Lung (tissue), 12 donors: ENCODE data around the gene C2orf42. TPM values are rescaled to one million over a fixed set of nuclear protein-coding genes. Genes with fewer than 3 reads are reported as not detected.
A peak's percentile ranks its signal among the peaks of the same experiment; 100 is the strongest.
"Not testable (repeated sequence)": the region's sequence is repeated elsewhere in the genome, so short reads cannot be mapped to it uniquely, and the experiment has no call there.

Source experiments
- ATAC-seq: fragments of 200-7000 bp; cut with Tn5 transposase; one replicate; pipeline ENCODE4 v1.9.1; 2020; ENCODE audit warnings: moderate number of reproducible peaks; ENCODE audit not compliant: insufficient read depth, low FRiP score
- DNase-seq, 3 donors: peaks; one replicate each; pipeline ENCODE4 v3.0.0-alpha.2; 2013 to 2017
- H3K27ac ChIP-seq, 2 donors: one replicate each; pipeline ENCODE4 v1.5.1; 2013; ENCODE audit warnings: mild to moderate bottlenecking in 2 of 2, moderate library complexity in 2 of 2, control low read depth in 1 of 2, inconsistent platforms in 1 of 2, low read depth in 1 of 2, low read length in 1 of 2
- H3K27me3 ChIP-seq, 3 donors: one replicate each; pipeline ENCODE4 v1.5.1; 2013; ENCODE audit warnings: low read length in 2 of 3; ENCODE audit not compliant: control insufficient read depth in 3 of 3, insufficient read depth in 3 of 3
- H3K36me3 ChIP-seq, 4 donors: one replicate each; pipeline ENCODE4 v1.5.1; 2013; ENCODE audit warnings: low read length in 4 of 4, mild to moderate bottlenecking in 1 of 4, moderate library complexity in 1 of 4; ENCODE audit not compliant: control insufficient read depth in 4 of 4, insufficient read depth in 4 of 4
- H3K4me1 ChIP-seq, 5 donors: one replicate each; pipeline ENCODE4 v1.5.1; 2013; ENCODE audit warnings: low read length in 5 of 5, mild to moderate bottlenecking in 2 of 5, moderate library complexity in 1 of 5; ENCODE audit not compliant: control insufficient read depth in 5 of 5, insufficient read depth in 5 of 5
- H3K4me3 ChIP-seq: one replicate; pipeline ENCODE4 v1.5.1; 2013; ENCODE audit warnings: mild to moderate bottlenecking, control low read depth, moderate library complexity
- H3K9ac ChIP-seq, 2 donors: one replicate each; pipeline ENCODE4 v1.5.1; 2013; ENCODE audit warnings: low read length in 2 of 2, control low read depth in 1 of 2; ENCODE audit not compliant: insufficient read depth in 1 of 2
- H3K9me3 ChIP-seq, 4 donors: one replicate each; pipeline ENCODE4 v1.5.1; 2013; ENCODE audit warnings: low read length in 3 of 4, mild to moderate bottlenecking in 1 of 4, moderate library complexity in 1 of 4; ENCODE audit not compliant: control insufficient read depth in 4 of 4, insufficient read depth in 3 of 4
- WGBS, 2 donors: extraction: QIAGEN DNeasy Blood & Tissue Kit; methylation state at CpG; one replicate each; pipeline ENCODE4 v1.1.7; 2013; 5-methylcytosine and 5-hydroxymethylcytosine counted together
- polyA plus RNA-seq, 2 donors: library from polyadenylated mRNA; stranded (reverse); fragments of 200-250 nt; gene quantifications; one replicate each; pipeline ENCODE4 v1.2.1, GENCODE V29; 2013
- total RNA-seq, 2 donors: library from RNA; depleted of rRNA in 1 of 2; stranded (reverse); fragments of >200 nt in 1 of 2; gene quantifications; one replicate each; pipeline ENCODE4 v1.2.1, GENCODE V29; 2014 to 2021
- TF ChIP-seq, protein P1 (sequence below): IDR thresholded peaks from 2 replicates; pipeline ENCODE4 v1.5.1; 2012; ENCODE audit warnings: mild to moderate bottlenecking; ENCODE audit errors: control extremely low read depth, extremely low read depth
- donor health status: control.
- donor health status: control.
- donor health status: Bipolar disorder and iron deficiency.
- donor health status: healthy.
- donor health status: DM: yes; HTN: yes; CAD: no.

C2orf42 gene
- total and polyA plus RNA-seq, 4 donors, result 4.3 to 15.0 (median 9.3) TPM

DNA sequence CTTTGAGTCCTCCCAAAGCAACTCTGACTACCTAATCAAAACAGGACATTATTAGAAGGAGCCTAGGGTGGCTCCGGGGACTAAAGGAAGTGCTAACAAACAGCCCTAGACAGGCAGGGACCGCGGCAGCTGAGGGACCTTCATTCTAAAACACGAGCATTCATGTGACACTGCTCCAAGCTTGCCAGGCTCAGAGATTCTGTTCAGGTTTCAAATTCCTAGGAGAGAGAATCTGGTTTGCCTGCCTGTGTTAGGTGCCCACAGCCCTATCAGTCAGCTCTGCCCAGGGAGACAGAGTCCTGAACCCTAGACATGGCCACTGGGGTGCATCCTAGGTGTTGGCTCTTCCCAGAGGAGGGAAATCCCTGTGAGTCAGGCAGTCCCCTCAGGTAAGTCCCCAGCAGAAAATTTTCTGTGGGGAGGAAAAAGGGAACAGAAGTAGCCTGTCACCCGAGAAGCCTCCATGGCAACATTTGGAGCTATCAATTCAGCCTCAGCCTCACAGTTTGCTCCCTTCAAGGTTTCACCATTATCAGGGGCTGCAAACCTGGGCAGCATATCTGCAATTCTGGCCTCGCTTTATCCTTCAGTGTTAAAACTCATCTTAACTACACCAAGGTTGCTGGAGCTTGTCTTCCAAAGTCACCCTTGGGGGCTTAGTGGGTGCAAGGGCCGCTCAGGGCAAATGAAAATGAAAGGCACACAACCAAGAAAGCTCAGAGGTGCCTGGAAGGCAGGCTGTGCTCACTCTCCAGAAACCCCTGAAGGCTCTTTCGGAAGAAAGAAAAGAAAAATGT is 75.0 kb downstream of the C2orf42 start:
- H3K9me3 ChIP-seq, result no peaks in the 10 kb centered on the region
- H3K4me1 ChIP-seq, result peaks cover 0 to 4% (median 0%) of the 10 kb centered on the region in 5 donors
- TF ChIP-seq, protein P1, sequence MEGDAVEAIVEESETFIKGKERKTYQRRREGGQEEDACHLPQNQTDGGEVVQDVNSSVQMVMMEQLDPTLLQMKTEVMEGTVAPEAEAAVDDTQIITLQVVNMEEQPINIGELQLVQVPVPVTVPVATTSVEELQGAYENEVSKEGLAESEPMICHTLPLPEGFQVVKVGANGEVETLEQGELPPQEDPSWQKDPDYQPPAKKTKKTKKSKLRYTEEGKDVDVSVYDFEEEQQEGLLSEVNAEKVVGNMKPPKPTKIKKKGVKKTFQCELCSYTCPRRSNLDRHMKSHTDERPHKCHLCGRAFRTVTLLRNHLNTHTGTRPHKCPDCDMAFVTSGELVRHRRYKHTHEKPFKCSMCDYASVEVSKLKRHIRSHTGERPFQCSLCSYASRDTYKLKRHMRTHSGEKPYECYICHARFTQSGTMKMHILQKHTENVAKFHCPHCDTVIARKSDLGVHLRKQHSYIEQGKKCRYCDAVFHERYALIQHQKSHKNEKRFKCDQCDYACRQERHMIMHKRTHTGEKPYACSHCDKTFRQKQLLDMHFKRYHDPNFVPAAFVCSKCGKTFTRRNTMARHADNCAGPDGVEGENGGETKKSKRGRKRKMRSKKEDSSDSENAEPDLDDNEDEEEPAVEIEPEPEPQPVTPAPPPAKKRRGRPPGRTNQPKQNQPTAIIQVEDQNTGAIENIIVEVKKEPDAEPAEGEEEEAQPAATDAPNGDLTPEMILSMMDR, result no peak
- DNase-seq (no peak), ATAC-seq (no peak)
- no peaks in the 10 kb centered on the region for H3K27me3 ChIP-seq
- H3K9ac ChIP-seq, result no peak overlapping the region
- 58 to 64% methylated on average over 8 of the region's 8 CpGs for WGBS, 2 donors
- H3K4me3 ChIP-seq, result no peak overlapping the region
- peak overlapping the region; percentile 61 to 66 for H3K27ac ChIP-seq
- no peaks in the 10 kb centered on the region for H3K36me3 ChIP-seq

- H3K9me3 ChIP-seq, result no peaks in the 10 kb centered on the region
- H3K27ac ChIP-seq, result no peak overlapping the region
- TF ChIP-seq, protein P1, result no peak
- no peak overlapping the region for H3K4me3 ChIP-seq
- no peaks in the 10 kb centered on the region for H3K36me3 ChIP-seq
- no peaks in the 10 kb centered on the region for H3K27me3 ChIP-seq
- H3K9ac ChIP-seq, result no peak overlapping the region
- ATAC-seq, result no peak
- WGBS, 2 donors, result 87 to 91% methylated on average over 4 of the region's 4 CpGs
- H3K4me1 ChIP-seq, result peaks cover 0 to 7% (median 2%) of the 10 kb centered on the region in 5 donors
- no peak for DNase-seq
These were observed 77.3 kb downstream of the C2orf42 start for GRCh38 chr2:70113359-70114070.

GRCh38 chr2:70111752-70112591 is 78.8 kb downstream of the C2orf42 start:
- DNase-seq, result no peak
- Histone ChIP-seq H3K4me3 (no peak overlapping the region), H3K9me3 (no peaks in the 10 kb centered on the region), H3K4me1 (peaks cover 0 to 12% (median 2%) of the 10 kb centered on the region in 5 donors), H3K9ac (no peak overlapping the region), H3K27me3 (no peaks in the 10 kb centered on the region), H3K36me3 (no peaks in the 10 kb centered on the region), H3K27ac (peak overlapping the region in 1 of 2 donors; percentile 20)
- 89 to 94% methylated on average over 7 of the region's 7 CpGs for WGBS, 2 donors
- TF ChIP-seq, protein P1, result no peak
- no peak for ATAC-seq

DNA sequence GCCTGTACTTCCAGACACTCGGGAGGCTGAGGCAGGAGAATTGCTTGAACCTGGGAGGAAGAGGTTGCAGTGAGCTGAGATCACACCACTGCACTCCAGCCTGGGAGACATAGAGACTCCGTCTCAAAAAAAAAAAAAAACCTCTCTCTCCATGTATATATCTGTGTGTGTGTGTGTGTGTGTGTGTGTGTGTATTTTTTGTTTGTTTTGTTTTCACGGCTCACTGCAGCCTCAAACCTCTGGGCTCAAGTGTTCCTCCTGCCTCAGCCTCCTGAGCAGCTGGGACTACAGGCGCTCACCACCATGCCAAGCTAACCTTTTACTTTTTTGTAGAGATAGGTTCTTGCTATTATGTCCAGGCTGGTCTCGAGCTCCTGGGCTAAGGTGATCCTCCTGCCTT is 80.4 kb downstream of the C2orf42 start:
- H3K9me3 ChIP-seq, H3K27me3 ChIP-seq, DNase-seq, ATAC-seq, H3K27ac ChIP-seq, H3K4me3 ChIP-seq, H3K9ac ChIP-seq, H3K36me3 ChIP-seq: not testable (repeated sequence)
- H3K4me1 ChIP-seq, result peaks cover 0 to 12% (median 2%) of the 10 kb centered on the region in 5 donors
- 89 to 93% methylated on average over 4 to 5 of the region's 5 CpGs for WGBS, 2 donors

DNA sequence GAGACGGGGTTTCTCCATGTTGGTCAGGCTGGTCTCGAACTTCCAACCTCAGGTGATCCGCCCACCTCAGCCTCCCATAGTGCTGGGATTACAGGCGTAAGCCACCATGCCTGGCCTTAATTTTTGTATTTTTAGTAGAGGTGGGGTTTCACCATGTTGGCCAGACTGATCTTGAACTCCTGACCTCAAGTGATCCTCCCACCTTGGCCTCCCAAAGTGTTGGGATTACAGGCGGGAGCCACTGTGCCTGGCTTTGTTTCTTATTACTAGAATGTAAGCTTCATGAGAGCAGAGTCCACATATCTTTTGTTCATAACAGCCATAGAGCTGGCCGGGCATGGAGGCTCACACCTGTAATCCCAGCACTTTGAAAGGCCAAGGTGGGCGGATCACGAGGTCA is 84.7 kb downstream of the C2orf42 start:
- peaks cover 0 to 18% (median 0%) of the 10 kb centered on the region in 5 donors for H3K4me1 ChIP-seq
- not testable (repeated sequence) for DNase-seq, H3K36me3 ChIP-seq, ATAC-seq, H3K27me3 ChIP-seq, H3K27ac ChIP-seq, H3K9me3 ChIP-seq, H3K4me3 ChIP-seq, H3K9ac ChIP-seq
- 96 to 98% methylated on average over 8 of the region's 8 CpGs for whole genome bisulfite sequencing, 2 donors
